IPS-20b (cell line): ENCODE data around the gene KCNIP3.
"Not testable (repeated sequence)": the region's sequence is repeated elsewhere in the genome, so short reads cannot be mapped to it uniquely, and the experiment has no call there.

ENCODE experiments used
- H3K27ac ChIP-seq: one replicate; pipeline ENCODE4 v1.5.1; 2013; ENCODE audit warnings: low read length
- H3K27me3 ChIP-seq: 2 replicates; pipeline ENCODE4 v1.6.1; 2013; ENCODE audit warnings: mild to moderate bottlenecking, low read length, inconsistent platforms; ENCODE audit not compliant: insufficient read depth
- H3K36me3 ChIP-seq: 2 replicates; pipeline ENCODE4 v1.6.1; 2013; ENCODE audit warnings: low read depth, mild to moderate bottlenecking, inconsistent platforms, low read length, moderate library complexity; ENCODE audit not compliant: insufficient read depth
- H3K4me1 ChIP-seq: 2 replicates; pipeline ENCODE4 v1.6.1; 2013; ENCODE audit warnings: mild to moderate bottlenecking, control low read depth, inconsistent platforms, low read length, moderate library complexity; ENCODE audit not compliant: insufficient read depth
- H3K4me3 ChIP-seq: 2 replicates; pipeline ENCODE4 v1.5.1; 2013; ENCODE audit warnings: mild to moderate bottlenecking, low read length, inconsistent platforms
- H3K9ac ChIP-seq: 2 replicates; pipeline ENCODE4 v1.6.1; 2013; ENCODE audit warnings: low read depth, mild to moderate bottlenecking, inconsistent platforms, low read length, moderate library complexity
- H3K9me3 ChIP-seq: 2 replicates; pipeline ENCODE4 v1.6.1; 2013; ENCODE audit warnings: mild to moderate bottlenecking, low read depth, low read length, inconsistent platforms; ENCODE audit not compliant: insufficient read depth

Gene KCNIP3

GRCh38 chr2:95269036-95269680 is 28.0 kb upstream of the KCNIP3 start:
- H3K4me1 ChIP-seq = no peaks in the 10 kb centered on the region
- no peaks in the 10 kb centered on the region for H3K9me3 ChIP-seq
- no peak overlapping the region for H3K4me3 ChIP-seq
- H3K9ac ChIP-seq = no peak overlapping the region
- H3K27ac ChIP-seq = no peak overlapping the region
- H3K36me3 ChIP-seq = no peaks in the 10 kb centered on the region
- H3K27me3 ChIP-seq = no peaks in the 10 kb centered on the region

DNA sequence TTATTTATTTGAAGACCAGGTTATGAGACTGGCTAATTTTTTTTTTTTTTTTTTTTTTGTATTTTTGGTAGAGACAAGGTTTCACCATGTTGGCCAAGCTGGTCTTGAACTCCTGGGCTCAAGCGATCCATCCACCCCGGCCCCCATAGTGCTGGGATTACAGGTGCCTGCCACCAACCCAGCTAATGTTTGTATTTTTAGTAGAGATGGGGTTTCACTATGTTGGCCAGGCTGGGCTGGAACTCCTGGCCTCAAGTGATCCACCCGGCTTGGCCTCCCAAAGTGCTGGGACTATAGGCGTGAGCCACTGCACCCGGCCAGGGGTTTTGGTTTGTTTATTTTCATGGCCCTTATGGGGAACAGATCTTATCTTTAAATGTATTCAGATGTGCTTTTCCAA is 27.4 kb upstream of the KCNIP3 start:
- not testable (repeated sequence) for H3K9me3 ChIP-seq, H3K27me3 ChIP-seq, H3K9ac ChIP-seq, H3K4me3 ChIP-seq, H3K4me1 ChIP-seq, H3K36me3 ChIP-seq, H3K27ac ChIP-seq

DNA sequence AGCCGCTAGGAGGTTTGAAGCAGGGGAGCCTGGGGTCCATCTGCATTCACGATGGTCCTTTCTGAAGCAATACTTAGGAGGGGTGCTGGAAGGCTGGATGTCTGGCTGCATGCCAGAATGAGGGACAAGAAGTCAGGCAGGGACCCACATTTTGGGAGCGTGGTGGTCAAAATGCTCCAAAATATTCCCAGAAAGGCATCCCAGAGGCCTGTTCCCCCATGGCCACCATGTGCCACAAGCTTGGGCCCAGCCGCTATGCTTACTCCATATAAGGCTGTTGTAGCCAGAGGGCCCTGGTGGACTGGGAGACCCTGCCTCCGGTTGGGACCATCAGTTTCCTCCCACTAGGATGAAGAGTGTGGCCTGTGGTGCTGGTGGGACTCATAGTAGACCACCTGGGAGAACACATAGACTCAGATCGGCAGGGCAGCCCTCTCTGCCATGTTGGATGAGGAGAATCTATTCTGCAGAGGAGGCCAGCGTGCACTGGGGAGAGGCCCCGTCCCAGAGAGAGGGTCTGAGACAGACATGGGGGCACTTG is 26.5 kb upstream of the KCNIP3 start:
- no peaks in the 10 kb centered on the region for H3K36me3 ChIP-seq
- no peak overlapping the region for H3K9ac ChIP-seq
- no peaks in the 10 kb centered on the region for H3K4me1 ChIP-seq
- H3K9me3 ChIP-seq = no peaks in the 10 kb centered on the region
- no peak overlapping the region for H3K27ac ChIP-seq
- H3K4me3 ChIP-seq = no peak overlapping the region
- H3K27me3 ChIP-seq = no peaks in the 10 kb centered on the region

DNA sequence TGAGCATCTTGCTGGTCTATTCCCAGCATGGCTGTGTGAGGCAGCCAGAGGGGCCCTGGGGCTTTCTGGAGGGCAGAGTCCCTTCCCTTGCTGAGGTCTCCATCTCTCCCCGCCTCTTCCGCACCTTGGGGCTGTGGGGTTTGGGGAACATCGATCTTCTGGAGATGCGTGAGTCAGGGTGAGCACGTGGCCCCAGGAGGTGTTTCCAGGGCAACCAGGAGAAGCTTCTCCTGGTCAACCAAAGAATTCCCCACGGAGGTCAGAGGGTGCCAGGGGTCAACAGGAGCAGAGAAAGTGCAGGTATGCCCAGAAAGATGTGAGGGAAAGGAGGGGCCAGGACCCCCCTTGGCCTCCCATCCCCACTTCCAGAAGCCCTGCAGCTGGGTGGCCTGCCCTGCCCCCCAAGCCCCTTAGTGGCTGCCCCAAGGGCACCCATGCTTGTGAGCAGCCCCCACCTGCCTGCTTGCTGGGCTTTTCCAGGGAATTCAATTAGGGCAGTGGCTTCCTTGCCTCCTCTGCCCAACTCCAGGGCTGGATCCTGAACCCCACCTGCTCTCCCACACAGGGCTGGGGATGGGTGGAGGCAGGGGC is 25.7 kb upstream of the KCNIP3 start:
- Histone ChIP-seq H3K4me1 (no peaks in the 10 kb centered on the region), H3K9me3 (no peaks in the 10 kb centered on the region), H3K36me3 (no peaks in the 10 kb centered on the region), H3K4me3 (no peak overlapping the region), H3K27ac (no peak overlapping the region), H3K9ac (no peak overlapping the region), H3K27me3 (no peaks in the 10 kb centered on the region)

DNA sequence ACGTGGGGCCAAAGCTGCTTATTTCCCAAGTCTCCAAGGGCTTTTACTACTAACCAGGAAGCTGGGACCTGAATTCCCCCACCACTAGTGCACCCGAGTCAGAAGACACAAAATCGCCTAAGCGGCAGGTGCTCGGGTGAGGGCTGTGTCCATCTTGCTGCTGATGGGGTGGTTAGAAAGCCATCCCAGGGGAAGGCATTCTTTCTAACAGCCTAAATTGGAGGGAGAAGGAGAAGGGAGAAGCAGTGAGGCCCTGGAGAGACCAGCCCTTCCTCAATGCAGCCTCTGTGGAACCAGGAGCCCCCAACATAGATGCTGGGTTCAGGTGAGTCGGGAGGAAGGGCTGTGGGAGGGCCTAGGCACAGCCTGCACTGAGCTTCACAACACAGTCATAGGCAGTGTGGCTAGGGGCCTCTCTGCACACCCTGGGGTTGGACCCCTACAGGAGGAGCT is 24.8 kb upstream of the KCNIP3 start:
- Histone ChIP-seq H3K27me3 (no peaks in the 10 kb centered on the region), H3K4me3 (no peak overlapping the region), H3K27ac (no peak overlapping the region), H3K36me3 (no peaks in the 10 kb centered on the region), H3K9ac (no peak overlapping the region), H3K4me1 (no peaks in the 10 kb centered on the region), H3K9me3 (no peaks in the 10 kb centered on the region)

DNA sequence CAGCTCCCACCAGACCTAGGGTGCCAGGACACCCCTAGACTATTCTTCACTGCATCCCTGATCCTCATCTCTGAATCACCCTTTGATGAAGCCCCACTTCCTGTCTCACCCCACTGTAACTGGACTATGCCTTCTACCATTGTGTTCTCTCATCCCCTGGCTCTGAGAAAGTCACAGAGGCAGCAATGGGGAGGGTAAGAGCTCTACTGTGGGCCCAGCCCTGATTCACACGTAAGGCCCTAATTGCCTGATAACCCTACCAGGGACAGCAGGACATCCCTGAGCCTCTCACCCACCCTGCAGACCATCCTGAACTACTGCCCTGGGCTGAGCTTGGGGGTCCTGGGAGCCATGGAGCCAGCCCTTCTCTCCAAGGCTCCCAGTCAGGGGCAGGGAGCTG is 24.4 kb upstream of the KCNIP3 start:
- no peaks in the 10 kb centered on the region for H3K27me3 ChIP-seq
- no peaks in the 10 kb centered on the region for H3K9me3 ChIP-seq
- no peak overlapping the region for H3K27ac ChIP-seq
- H3K36me3 ChIP-seq = no peaks in the 10 kb centered on the region
- H3K9ac ChIP-seq = no peak overlapping the region
- no peak overlapping the region for H3K4me3 ChIP-seq
- H3K4me1 ChIP-seq = no peaks in the 10 kb centered on the region

DNA sequence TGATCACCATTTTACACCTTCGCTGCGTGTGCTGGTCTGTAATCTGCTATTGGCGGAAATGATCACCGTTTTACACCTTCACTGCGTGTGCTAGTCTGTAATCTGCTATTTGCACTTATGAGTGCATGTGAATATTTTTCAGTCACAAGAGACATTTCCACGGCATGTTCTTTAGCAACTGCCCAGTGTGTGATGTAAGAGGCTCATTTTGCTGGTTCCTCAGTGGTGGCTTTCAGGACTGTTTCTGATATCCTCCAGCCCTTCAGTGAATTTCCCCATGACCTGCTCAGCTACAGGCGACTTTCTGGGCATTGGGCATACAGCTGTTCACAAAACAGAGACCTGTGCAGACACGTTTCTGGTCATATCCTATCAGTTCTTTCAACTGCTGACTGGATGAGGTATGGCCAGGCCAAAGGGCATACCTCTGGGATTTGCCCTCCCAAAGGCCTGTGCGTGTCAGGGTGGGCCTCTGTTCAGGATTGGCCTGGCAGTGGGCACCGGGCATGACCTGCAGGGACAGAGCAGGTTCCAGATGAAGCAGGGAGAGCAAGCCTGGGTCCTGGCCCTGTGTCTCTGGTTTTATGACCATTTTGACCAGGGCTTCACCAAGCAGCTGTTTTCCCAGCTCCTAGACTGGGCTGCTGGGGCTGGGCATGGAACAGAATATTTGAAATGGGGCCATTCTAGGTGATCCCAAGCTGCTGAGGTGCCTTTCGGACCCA is 23.4 kb upstream of the KCNIP3 start:
- H3K9ac ChIP-seq = no peak overlapping the region
- H3K4me1 ChIP-seq = no peaks in the 10 kb centered on the region
- no peaks in the 10 kb centered on the region for H3K9me3 ChIP-seq
- no peak overlapping the region for H3K27ac ChIP-seq
- H3K27me3 ChIP-seq = no peaks in the 10 kb centered on the region
- H3K36me3 ChIP-seq = no peaks in the 10 kb centered on the region
- no peak overlapping the region for H3K4me3 ChIP-seq

DNA sequence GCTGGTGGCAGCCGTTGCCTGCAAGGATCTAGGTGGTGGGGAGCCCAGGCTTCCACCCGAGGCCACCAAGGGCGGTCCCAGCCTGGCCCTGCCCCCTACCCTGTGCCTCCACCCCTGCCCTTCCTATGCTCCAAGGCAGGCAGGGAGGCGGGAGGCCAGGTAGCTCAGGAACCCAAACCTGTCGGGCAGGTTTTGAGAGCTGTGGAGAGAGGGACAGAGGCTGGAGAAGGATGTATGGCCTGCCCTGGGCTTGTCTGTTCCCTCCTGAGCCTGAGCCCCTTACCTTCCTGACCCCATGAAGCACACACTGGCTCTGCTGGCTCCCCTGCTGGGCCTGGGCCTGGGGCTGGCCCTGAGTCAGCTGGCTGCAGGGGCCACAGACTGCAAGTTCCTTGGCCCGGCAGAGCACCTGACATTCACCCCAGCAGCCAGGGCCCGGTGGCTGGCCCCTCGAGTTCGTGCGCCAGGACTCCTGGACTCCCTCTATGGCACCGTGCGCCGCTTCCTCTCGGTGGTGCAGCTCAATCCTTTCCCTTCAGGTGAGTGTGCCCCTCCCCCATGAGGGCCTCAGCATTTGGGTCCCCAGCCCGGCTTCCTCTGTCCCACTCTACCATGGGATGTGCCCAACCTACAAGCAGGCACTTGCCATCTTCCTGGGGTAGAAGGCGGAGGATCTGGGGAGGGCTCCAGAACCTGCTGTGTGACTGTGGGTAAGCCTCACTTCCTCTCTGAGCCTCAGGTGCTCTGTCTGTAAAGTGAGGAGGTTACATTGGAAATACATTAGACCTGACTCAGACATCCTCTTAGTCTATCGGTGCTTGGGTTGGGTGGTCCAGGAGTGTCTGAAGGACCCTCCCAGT is 22.6 kb upstream of the KCNIP3 start, which contains the start of gene PROM2:
Gene PROM2 (plus strand): TSS at position 159 of the 860 bp plus-strand sequence. CDS start 137 bp downstream, at position 296.
- Histone ChIP-seq H3K36me3 (no peaks in the 10 kb centered on the region), H3K9me3 (no peaks in the 10 kb centered on the region), H3K4me3 (no peak within 1 kb of the TSS), H3K9ac (peak within 1 kb of the TSS; percentile 32; the same call in 1 of the 2 replicates), H3K27ac (no peak within 1 kb of the TSS), H3K27me3 (no peaks in the 10 kb centered on the region), H3K4me1 (no peaks in the 10 kb centered on the region)

DNA sequence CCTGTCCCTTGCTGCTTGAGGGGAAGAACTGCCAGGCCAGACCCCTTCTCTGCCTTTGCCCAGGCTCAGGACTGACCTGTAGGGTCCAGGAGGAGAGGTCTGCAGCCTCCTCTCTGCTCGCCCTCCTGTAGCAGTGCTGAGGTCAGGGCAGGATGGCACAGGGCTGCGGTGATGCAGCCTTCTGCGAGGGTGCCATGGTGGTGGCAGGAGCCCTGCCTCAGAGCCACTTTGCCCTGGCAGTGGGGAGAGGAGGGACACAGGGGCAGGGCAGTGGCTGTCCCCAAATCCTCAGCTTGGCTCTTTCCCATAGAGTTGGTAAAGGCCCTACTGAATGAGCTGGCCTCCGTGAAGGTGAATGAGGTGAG is 22.0 kb upstream of the KCNIP3 start:
- no peak overlapping the region for H3K27ac ChIP-seq
- no peak overlapping the region for H3K9ac ChIP-seq
- H3K27me3 ChIP-seq = no peaks in the 10 kb centered on the region
- H3K4me3 ChIP-seq = no peak overlapping the region
- H3K9me3 ChIP-seq = no peaks in the 10 kb centered on the region
- no peaks in the 10 kb centered on the region for H3K36me3 ChIP-seq
- H3K4me1 ChIP-seq = no peaks in the 10 kb centered on the region

DNA sequence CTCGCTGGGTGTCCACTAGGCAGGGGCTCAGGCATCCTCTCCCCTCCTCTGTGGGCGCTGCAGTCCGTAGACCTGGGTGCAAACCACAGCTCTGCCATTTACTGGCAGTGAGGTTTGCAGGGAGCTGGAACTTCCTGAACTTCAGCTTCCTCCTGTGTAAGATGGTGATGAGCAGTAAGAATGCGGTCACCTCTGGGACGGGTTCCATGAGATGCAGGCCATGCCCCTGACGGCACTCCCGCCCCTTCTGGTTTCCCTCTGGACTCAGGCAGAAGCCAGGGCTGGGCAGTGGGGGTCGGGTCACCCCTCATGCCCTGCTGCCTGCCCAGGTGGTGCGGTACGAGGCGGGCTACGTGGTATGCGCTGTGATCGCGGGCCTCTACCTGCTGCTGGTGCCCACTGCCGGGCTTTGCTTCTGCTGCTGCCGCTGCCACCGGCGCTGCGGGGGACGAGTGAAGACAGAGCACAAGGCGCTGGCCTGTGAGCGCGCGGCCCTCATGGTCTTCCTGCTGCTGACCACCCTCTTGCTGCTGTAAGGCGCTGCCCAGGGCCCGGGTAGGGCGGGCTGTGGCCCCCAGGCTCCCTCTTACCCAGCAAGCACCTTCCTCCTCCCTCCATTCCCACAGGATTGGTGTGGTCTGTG is 21.4 kb upstream of the KCNIP3 start:
- Histone ChIP-seq H3K9ac (no peak overlapping the region), H3K36me3 (no peaks in the 10 kb centered on the region), H3K9me3 (no peaks in the 10 kb centered on the region), H3K27ac (no peak overlapping the region), H3K4me3 (no peak overlapping the region), H3K4me1 (no peaks in the 10 kb centered on the region), H3K27me3 (no peaks in the 10 kb centered on the region)
